Measurements from ENCODE around the gene ARGLU1. TPM values are rescaled to one million over a fixed set of nuclear protein-coding genes. Genes with fewer than 3 reads are reported as not detected.

Gene ARGLU1
- total and polyA plus RNA-seq, 12 donors = 19.1 to 130 (median 58.3) TPM

DNA sequence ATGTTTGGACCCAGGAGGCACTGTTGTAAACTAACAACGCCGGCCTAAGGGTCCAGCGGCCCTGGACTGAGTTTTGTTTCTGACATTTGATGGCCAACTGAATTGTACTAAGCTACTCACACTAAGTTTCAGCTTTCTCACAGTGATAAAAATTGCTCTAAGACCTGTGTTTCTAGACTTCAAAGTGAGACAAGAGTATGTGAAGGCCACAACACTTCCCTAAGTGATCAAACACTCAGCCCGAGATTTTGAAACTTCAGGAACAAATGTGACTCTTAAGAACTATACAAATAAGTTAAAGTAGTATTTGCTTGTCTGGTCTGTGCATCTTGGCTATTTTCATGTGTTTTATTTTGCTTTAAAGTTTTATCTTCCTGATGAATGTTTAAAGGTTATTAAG is 62.6 kb downstream of the ARGLU1 start:
- Histone ChIP-seq H3K4me3 (no peak overlapping the region), H3K27me3 (no peaks in the 10 kb centered on the region), H3K4me1 (replicated peaks in 1 of 2) (no peaks in the 10 kb centered on the region), H3K36me3 (replicated peaks in 1 of 2) (no peaks in the 10 kb centered on the region), H3K27ac (no peak overlapping the region), H3K9me3 (replicated peaks in 1 of 3) (no peaks in the 10 kb centered on the region)
- intact Hi-C loops (cut with DNase I) = no loop called here
- TF ChIP-seq, protein P1, sequence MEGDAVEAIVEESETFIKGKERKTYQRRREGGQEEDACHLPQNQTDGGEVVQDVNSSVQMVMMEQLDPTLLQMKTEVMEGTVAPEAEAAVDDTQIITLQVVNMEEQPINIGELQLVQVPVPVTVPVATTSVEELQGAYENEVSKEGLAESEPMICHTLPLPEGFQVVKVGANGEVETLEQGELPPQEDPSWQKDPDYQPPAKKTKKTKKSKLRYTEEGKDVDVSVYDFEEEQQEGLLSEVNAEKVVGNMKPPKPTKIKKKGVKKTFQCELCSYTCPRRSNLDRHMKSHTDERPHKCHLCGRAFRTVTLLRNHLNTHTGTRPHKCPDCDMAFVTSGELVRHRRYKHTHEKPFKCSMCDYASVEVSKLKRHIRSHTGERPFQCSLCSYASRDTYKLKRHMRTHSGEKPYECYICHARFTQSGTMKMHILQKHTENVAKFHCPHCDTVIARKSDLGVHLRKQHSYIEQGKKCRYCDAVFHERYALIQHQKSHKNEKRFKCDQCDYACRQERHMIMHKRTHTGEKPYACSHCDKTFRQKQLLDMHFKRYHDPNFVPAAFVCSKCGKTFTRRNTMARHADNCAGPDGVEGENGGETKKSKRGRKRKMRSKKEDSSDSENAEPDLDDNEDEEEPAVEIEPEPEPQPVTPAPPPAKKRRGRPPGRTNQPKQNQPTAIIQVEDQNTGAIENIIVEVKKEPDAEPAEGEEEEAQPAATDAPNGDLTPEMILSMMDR (IDR thresholded peaks at IDR 0.05) = no peak
- no peak for TF ChIP-seq POLR2A (IDR thresholded peaks at IDR 0.05)
- DNase-seq = no peak
- 69 to 78% (median 75%) methylated on average over 4 of the region's 4 CpGs for WGBS, 4 donors

- H3K4me1 ChIP-seq (replicated peaks in 1 of 2) = no peaks in the 10 kb centered on the region
- H3K27me3 ChIP-seq = no peaks in the 10 kb centered on the region
- WGBS, 4 donors = 77 to 80% (median 79%) methylated on average over 9 of the region's 9 CpGs
- intact Hi-C loops (cut with DNase I) = no loop called here
- TF ChIP-seq, protein P1 (IDR thresholded peaks at IDR 0.05) = no peak
- TF ChIP-seq POLR2A (IDR thresholded peaks at IDR 0.05) = no peak
- no peak overlapping the region for H3K4me3 ChIP-seq
- no peak overlapping the region for H3K27ac ChIP-seq
- DNase-seq = no peak
- no peaks in the 10 kb centered on the region for H3K36me3 ChIP-seq (replicated peaks in 1 of 2)
- H3K9me3 ChIP-seq (replicated peaks in 1 of 3) = no peaks in the 10 kb centered on the region
Observed at GRCh38 chr13:106503730-106504453, 64.0 kb downstream of the ARGLU1 start.

- DNase-seq = no peak
- no peak overlapping the region for H3K27ac ChIP-seq
- no peaks in the 10 kb centered on the region for H3K4me1 ChIP-seq (replicated peaks in 1 of 2)
- TF ChIP-seq POLR2A (IDR thresholded peaks at IDR 0.05) = no peak
- TF ChIP-seq, protein P1 (IDR thresholded peaks at IDR 0.05) = no peak
- WGBS, 4 donors = 76 to 82% (median 78%) methylated on average over 5 of the region's 5 CpGs
- H3K9me3 ChIP-seq (replicated peaks in 1 of 3) = no peaks in the 10 kb centered on the region
- intact Hi-C loops (cut with DNase I) = no loop called here
- H3K27me3 ChIP-seq = no peaks in the 10 kb centered on the region
- no peaks in the 10 kb centered on the region for H3K36me3 ChIP-seq (replicated peaks in 1 of 2)
- no peak overlapping the region for H3K4me3 ChIP-seq
Observed at GRCh38 chr13:106503272-106503671, 64.7 kb downstream of the ARGLU1 start.

- DNase-seq = no peak
- Histone ChIP-seq H3K36me3 (replicated peaks in 1 of 2) (no peaks in the 10 kb centered on the region), H3K27ac (no peak overlapping the region), H3K9me3 (replicated peaks in 1 of 3) (no peaks in the 10 kb centered on the region), H3K27me3 (no peaks in the 10 kb centered on the region), H3K4me1 (replicated peaks in 1 of 2) (no peaks in the 10 kb centered on the region), H3K4me3 (no peak overlapping the region)
- TF ChIP-seq, protein P1 (IDR thresholded peaks at IDR 0.05) = no peak
- TF ChIP-seq POLR2A (IDR thresholded peaks at IDR 0.05) = no peak
- intact Hi-C loops (cut with DNase I) = no loop called here
- WGBS, 4 donors = 59 to 80% (median 65%) methylated on average over 6 of the region's 6 CpGs
Observed at GRCh38 chr13:106500445-106500844, 67.5 kb downstream of the ARGLU1 start.

All from adrenal gland (tissue), 12 donors.